ENCODE measurements around the gene VSNL1.

- TF ChIP-seq CTCF (conservative IDR thresholded peaks at IDR 0.05) (no peak), EZH2 (IDR thresholded peaks at IDR 0.05; ENCODE audit: low read depth) (no peak)
Measured at GRCh38 chr2:17608251-17608650, 67.8 kb downstream of the VSNL1 start.

All from PC-9 (cell line).